HG03064 (cell line): ENCODE data around the gene MBD3L2B.
"Not testable (repeated sequence)": the region's sequence is repeated elsewhere in the genome, so short reads cannot be mapped to it uniquely, and the experiment has no call there.

Experiments used
- ATAC-seq: cut with Tn5 transposase; IDR thresholded peaks from one replicate; pipeline ENCODE4 v1.9.1; 2021; ENCODE audit warnings: low read depth; ENCODE audit not compliant: unreplicated experiment

MBD3L2B gene

GRCh38 chr19:7021331-7021730 lies at the start of gene MBD3L2B:
Gene MBD3L2B, minus strand, starts transcription at chr19:7021431. Its CDS starts 34 bp downstream, at chr19:7021397.
- not testable (repeated sequence) for ATAC-seq

- ATAC-seq = no peak
These were observed 48.6 kb upstream of the MBD3L2B start for GRCh38 chr19:7069904-7070226.

- peak; percentile 89 for ATAC-seq
These were observed 48.0 kb upstream of the MBD3L2B start, which contains the start of gene ZNF557 for GRCh38 chr19:7069042-7069903. Gene ZNF557, plus strand, starts transcription at chr19:7069703. Its CDS starts 5,372 bp downstream, at chr19:7075075.

- ATAC-seq = no peak
These were observed 47.4 kb upstream of the MBD3L2B start for GRCh38 chr19:7068599-7068998.

GRCh38 chr19:7067716-7068115 lies 46.5 kb upstream of the MBD3L2B start:
- no peak for ATAC-seq

- ATAC-seq = not testable (repeated sequence)
These were observed 45.9 kb upstream of the MBD3L2B start for GRCh38 chr19:7067122-7067521.

GRCh38 chr19:7063764-7064418 lies 42.7 kb upstream of the MBD3L2B start:
- ATAC-seq = no peak

- no peak for ATAC-seq
These were observed 42.1 kb upstream of the MBD3L2B start for GRCh38 chr19:7063339-7063738.

- ATAC-seq = not testable (repeated sequence)
These were observed 38.7 kb upstream of the MBD3L2B start for GRCh38 chr19:7059977-7060376.

- not testable (repeated sequence) for ATAC-seq
These were observed 37.3 kb upstream of the MBD3L2B start, which contains the start of gene MBD3L3 for GRCh38 chr19:7058576-7058975. Gene MBD3L3, minus strand, starts transcription at chr19:7058676. Its CDS starts 71 bp downstream, at chr19:7058605.

- not testable (repeated sequence) for ATAC-seq
These were observed 35.1 kb upstream of the MBD3L2B start for GRCh38 chr19:7056371-7056770.

- not testable (repeated sequence) for ATAC-seq
These were observed 34.4 kb upstream of the MBD3L2B start for GRCh38 chr19:7055679-7056078.

- not testable (repeated sequence) for ATAC-seq
These were observed 33.6 kb upstream of the MBD3L2B start for GRCh38 chr19:7054635-7055368.

GRCh38 chr19:7052896-7053295 lies 31.7 kb upstream of the MBD3L2B start:
- not testable (repeated sequence) for ATAC-seq

GRCh38 chr19:7051421-7051820 lies 30.2 kb upstream of the MBD3L2B start:
- ATAC-seq = not testable (repeated sequence)

GRCh38 chr19:7049021-7049420 lies 27.8 kb upstream of the MBD3L2B start, which contains the start of gene MBD3L2:
Gene MBD3L2, plus strand, starts transcription at chr19:7049321. Its CDS starts 53 bp downstream, at chr19:7049374.
- not testable (repeated sequence) for ATAC-seq

GRCh38 chr19:7041563-7041962 lies 20.3 kb upstream of the MBD3L2B start:
- ATAC-seq = not testable (repeated sequence)

- not testable (repeated sequence) for ATAC-seq
These were observed 18.8 kb upstream of the MBD3L2B start, which contains the start of gene MBD3L4 for GRCh38 chr19:7040079-7040478. Gene MBD3L4, minus strand, starts transcription at chr19:7040179. Its CDS starts 35 bp downstream, at chr19:7040144.

- not testable (repeated sequence) for ATAC-seq
These were observed 9.0 kb upstream of the MBD3L2B start, which contains the start of gene MBD3L5 for GRCh38 chr19:7030278-7030677. Gene MBD3L5, plus strand, starts transcription at chr19:7030578. Its CDS starts 34 bp downstream, at chr19:7030612.

GRCh38 chr19:7028790-7029189 lies 7.6 kb upstream of the MBD3L2B start:
- ATAC-seq = not testable (repeated sequence)
